GM21526 (cell line): ENCODE measurements around the gene CAP1.
A peak's percentile ranks its signal among the peaks of the same experiment; 100 is the strongest.
"Not testable (repeated sequence)": the region's sequence is repeated elsewhere in the genome, so short reads cannot be mapped to it uniquely, and the experiment has no call there.

Experiments
- ATAC-seq: cut with Tn5 transposase; IDR thresholded peaks from one replicate; pipeline ENCODE4 v1.9.1; 2021; ENCODE audit warnings: moderate library complexity; ENCODE audit not compliant: unreplicated experiment, low FRiP score

CAP1 gene

GRCh38 chr1:40057310-40058030, 16.9 kb downstream of the CAP1 start:
- no peak for ATAC-seq

- no peak for ATAC-seq
Measured at GRCh38 chr1:40058097-40058452, 17.5 kb downstream of the CAP1 start.

GRCh38 chr1:40058453-40059337, 18.2 kb downstream of the CAP1 start:
- ATAC-seq: no peak

GRCh38 chr1:40059338-40059959, 18.9 kb downstream of the CAP1 start:
- ATAC-seq: no peak

- no peak for ATAC-seq
Measured at GRCh38 chr1:40059960-40060750, 19.6 kb downstream of the CAP1 start.

GRCh38 chr1:40064797-40065499, 24.4 kb downstream of the CAP1 start:
- peak; percentile 79 for ATAC-seq

GRCh38 chr1:40067023-40067422, 26.5 kb downstream of the CAP1 start:
- no peak for ATAC-seq

- no peak for ATAC-seq
Measured at GRCh38 chr1:40067851-40068250, 27.3 kb downstream of the CAP1 start.

- ATAC-seq: no peak
Measured at GRCh38 chr1:40072142-40072541, 31.6 kb downstream of the CAP1 start.

- ATAC-seq: no peak
Measured at GRCh38 chr1:40073062-40073461, 32.5 kb downstream of the CAP1 start.

- ATAC-seq: no peak
Measured at GRCh38 chr1:40075266-40075665, 34.7 kb downstream of the CAP1 start.

- ATAC-seq: no peak
Measured at GRCh38 chr1:40076895-40077312, 36.4 kb downstream of the CAP1 start.

- ATAC-seq: no peak
Measured at GRCh38 chr1:40078512-40079333, 38.2 kb downstream of the CAP1 start.

GRCh38 chr1:40079774-40080400, 39.4 kb downstream of the CAP1 start:
- no peak for ATAC-seq

GRCh38 chr1:40081871-40082270, 41.3 kb downstream of the CAP1 start:
- ATAC-seq: no peak

- not testable (repeated sequence) for ATAC-seq
Measured at GRCh38 chr1:40084750-40085149, 44.2 kb downstream of the CAP1 start.

GRCh38 chr1:40090652-40091355, 50.3 kb downstream of the CAP1 start:
- ATAC-seq: no peak

GRCh38 chr1:40092241-40092640, 51.7 kb downstream of the CAP1 start:
- no peak for ATAC-seq
